ENCODE results near the gene MYLK3.

DNA sequence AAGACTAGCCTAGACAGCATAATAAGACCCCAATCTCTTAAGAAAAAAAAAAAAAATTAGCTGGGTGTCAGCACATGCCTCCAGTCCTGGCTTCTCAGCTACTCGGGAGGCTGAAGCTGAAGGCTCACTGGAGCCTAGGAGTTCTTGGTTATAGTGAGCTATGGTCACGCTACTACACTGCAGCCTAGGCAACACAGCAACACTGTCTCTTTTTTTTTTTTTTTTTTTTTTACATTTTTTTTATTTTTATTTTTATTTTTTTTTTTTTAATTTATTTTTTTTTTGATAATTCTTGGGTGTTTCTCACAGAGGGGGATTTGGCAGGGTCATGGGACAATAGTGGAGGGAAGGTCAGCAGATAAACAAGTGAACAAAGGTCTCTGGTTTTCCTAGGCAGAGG, 54.5 kb downstream of the MYLK3 start:
- no peak for TF ChIP-seq POLR2A (IDR thresholded peaks at IDR 0.05; ENCODE audit: low read depth, low read length)
- TF ChIP-seq, protein P1, sequence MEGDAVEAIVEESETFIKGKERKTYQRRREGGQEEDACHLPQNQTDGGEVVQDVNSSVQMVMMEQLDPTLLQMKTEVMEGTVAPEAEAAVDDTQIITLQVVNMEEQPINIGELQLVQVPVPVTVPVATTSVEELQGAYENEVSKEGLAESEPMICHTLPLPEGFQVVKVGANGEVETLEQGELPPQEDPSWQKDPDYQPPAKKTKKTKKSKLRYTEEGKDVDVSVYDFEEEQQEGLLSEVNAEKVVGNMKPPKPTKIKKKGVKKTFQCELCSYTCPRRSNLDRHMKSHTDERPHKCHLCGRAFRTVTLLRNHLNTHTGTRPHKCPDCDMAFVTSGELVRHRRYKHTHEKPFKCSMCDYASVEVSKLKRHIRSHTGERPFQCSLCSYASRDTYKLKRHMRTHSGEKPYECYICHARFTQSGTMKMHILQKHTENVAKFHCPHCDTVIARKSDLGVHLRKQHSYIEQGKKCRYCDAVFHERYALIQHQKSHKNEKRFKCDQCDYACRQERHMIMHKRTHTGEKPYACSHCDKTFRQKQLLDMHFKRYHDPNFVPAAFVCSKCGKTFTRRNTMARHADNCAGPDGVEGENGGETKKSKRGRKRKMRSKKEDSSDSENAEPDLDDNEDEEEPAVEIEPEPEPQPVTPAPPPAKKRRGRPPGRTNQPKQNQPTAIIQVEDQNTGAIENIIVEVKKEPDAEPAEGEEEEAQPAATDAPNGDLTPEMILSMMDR (conservative IDR thresholded peaks at IDR 0.05; ENCODE audit: low read depth, low read length), result no peak
- TF ChIP-seq CEBPB (IDR thresholded peaks at IDR 0.05; ENCODE audit: low read depth, low read length), result no peak
- no peak for TF ChIP-seq MAZ (IDR thresholded peaks at IDR 0.05; ENCODE audit: borderline replicate concordance, low read depth, low read length)
- TF ChIP-seq RAD21 (IDR thresholded peaks at IDR 0.05; ENCODE audit: low read length), result no peak
- TF ChIP-seq, protein P2, sequence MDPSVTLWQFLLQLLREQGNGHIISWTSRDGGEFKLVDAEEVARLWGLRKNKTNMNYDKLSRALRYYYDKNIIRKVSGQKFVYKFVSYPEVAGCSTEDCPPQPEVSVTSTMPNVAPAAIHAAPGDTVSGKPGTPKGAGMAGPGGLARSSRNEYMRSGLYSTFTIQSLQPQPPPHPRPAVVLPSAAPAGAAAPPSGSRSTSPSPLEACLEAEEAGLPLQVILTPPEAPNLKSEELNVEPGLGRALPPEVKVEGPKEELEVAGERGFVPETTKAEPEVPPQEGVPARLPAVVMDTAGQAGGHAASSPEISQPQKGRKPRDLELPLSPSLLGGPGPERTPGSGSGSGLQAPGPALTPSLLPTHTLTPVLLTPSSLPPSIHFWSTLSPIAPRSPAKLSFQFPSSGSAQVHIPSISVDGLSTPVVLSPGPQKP (IDR thresholded peaks at IDR 0.05; ENCODE audit: borderline replicate concordance, low read depth, low read length), result no peak
- no peak for TF ChIP-seq RCOR1 (IDR thresholded peaks at IDR 0.05; ENCODE audit: insufficient replicate concordance, low read length)
- TF ChIP-seq, protein P3, sequence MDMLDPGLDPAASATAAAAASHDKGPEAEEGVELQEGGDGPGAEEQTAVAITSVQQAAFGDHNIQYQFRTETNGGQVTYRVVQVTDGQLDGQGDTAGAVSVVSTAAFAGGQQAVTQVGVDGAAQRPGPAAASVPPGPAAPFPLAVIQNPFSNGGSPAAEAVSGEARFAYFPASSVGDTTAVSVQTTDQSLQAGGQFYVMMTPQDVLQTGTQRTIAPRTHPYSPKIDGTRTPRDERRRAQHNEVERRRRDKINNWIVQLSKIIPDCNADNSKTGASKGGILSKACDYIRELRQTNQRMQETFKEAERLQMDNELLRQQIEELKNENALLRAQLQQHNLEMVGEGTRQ (IDR thresholded peaks at IDR 0.05; ENCODE audit: low read depth, low read length), result no peak
- no peak for TF ChIP-seq CHD1 (IDR thresholded peaks at IDR 0.05; ENCODE audit: low read depth, low read length)
- TF ChIP-seq SMC3 (IDR thresholded peaks at IDR 0.05; ENCODE audit: low read depth, low read length), result no peak
- TF ChIP-seq RFX5 (IDR thresholded peaks at IDR 0.05; ENCODE audit: low read depth, low read length), result no peak
- no peak for TF ChIP-seq MAFK (IDR thresholded peaks at IDR 0.05; ENCODE audit: low read depth, low read length)
- no peak for TF ChIP-seq MXI1 (IDR thresholded peaks at IDR 0.05; ENCODE audit: borderline replicate concordance, low read depth, low read length)
- TF ChIP-seq FOS (IDR thresholded peaks at IDR 0.05; ENCODE audit: low read depth, low read length), result no peak
